Measurements from ENCODE around the gene MPC1L.

GRCh38 chrX:40617566-40617965 is 5.7 kb upstream of the MPC1L start:
- TF ChIP-seq CTCF (IDR thresholded peaks at IDR 0.05) = no peak
- no peak for TF ChIP-seq POLR2A (IDR thresholded peaks at IDR 0.05)

Data from lower leg skin (tissue), 3 donors.